HG02571 (cell line): ENCODE results near the gene CCDC148.
"Not testable (repeated sequence)": the region's sequence is repeated elsewhere in the genome, so short reads cannot be mapped to it uniquely, and the experiment has no call there.

ENCODE experiments used
- ATAC-seq: cut with Tn5 transposase; IDR thresholded peaks from one replicate; pipeline ENCODE4 v1.9.1; 2021; ENCODE audit warnings: mild to moderate bottlenecking, moderate library complexity; ENCODE audit not compliant: unreplicated experiment

Gene CCDC148

DNA sequence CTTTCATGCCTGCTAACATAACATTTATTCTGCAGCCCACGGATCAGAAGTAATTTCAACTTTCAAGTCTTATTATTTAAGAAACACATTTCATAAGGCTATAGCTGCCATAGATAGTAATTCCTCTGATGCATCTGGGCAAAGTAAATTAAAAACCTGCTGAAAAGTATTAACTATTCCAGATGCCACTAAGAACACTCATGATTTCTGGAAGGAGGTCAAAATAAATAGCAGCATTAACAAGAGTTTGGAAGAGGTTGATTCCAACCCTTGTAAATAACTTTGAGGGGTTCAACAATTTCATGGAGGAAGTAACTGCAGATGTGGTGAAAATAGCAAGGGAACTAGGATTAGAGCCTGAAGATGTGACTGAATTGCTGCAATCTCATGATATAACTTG, 77.6 kb downstream of the CCDC148 start:
- no peak for ATAC-seq

- ATAC-seq: no peak
Measured at GRCh38 chr2:158366342-158366741, 90.2 kb downstream of the CCDC148 start.

DNA sequence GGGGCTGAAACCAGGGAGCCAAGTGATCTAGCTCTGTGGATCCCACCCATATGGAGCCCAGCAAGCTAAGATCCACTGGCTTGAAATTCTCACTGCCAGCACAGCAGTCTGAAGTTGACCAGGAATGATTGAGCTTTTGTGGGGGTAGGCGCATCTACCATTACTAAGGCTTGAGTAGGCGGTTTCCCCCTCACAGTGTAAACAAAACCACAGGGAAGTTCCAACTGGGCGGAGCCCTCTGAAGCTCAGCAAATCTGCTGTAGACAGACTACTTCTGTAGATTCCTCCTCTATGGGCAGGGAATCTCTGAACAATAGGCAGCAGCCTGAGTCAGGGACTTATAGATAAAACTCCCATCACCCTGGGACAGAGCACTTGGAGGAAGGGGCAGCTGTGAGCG, 96.7 kb downstream of the CCDC148 start:
- no peak for ATAC-seq

- ATAC-seq: no peak
Measured at GRCh38 chr2:158357699-158358098, 98.9 kb downstream of the CCDC148 start.

- no peak for ATAC-seq
Measured at GRCh38 chr2:158357122-158357521, 99.4 kb downstream of the CCDC148 start.

DNA sequence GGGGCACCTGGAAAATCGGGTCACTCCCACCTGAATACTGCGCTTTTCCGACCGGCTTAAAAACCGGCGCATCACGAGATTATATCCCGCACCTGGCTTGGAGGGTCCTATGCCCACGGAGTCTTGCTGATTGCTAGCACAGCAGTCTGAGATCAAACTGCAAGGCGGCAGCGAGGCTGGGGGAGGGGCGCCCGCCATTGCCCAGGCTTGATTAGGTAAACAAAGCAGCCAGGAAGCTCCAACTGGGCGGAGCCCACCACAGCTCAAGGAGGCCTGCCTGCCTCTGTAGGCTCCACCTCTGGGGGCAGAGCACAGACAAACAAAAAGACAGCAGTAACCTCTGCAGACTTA, 105.1 kb downstream of the CCDC148 start:
- not testable (repeated sequence) for ATAC-seq

DNA sequence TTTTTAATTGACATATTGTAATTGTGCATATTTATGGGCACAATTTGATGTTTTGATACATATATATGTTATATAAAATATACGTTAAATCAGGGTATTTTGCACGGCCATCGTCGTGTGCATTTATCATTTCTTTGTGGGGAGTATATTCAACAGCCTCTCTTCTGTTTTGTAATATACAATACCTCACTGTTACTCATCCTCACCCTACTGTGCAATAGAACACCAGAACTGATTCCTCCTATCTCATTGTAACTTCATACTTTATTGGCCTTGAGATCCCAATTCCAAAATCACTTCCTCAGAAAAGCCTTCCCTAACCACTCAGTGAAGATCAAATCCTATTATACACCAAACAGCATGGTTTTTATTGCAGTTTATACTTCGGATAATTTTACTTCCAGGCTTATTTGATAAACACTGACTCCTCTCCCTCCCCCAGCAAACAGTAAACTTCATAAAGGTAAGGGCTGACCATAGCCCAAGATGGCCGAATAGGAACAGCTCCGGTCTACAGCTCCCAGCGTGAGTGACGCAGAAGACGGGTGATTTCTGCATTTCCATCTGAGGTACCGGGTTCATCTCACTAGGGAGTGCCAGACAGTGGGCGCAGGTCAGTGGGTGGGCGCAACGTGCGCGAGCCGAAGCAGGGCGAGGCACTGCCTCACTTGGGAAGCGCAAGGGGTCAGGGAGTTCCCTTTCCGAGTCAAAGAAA, 105.6 kb downstream of the CCDC148 start:
- ATAC-seq: not testable (repeated sequence)

GRCh38 chr2:158346032-158346431, 110.5 kb downstream of the CCDC148 start:
- ATAC-seq: no peak

DNA sequence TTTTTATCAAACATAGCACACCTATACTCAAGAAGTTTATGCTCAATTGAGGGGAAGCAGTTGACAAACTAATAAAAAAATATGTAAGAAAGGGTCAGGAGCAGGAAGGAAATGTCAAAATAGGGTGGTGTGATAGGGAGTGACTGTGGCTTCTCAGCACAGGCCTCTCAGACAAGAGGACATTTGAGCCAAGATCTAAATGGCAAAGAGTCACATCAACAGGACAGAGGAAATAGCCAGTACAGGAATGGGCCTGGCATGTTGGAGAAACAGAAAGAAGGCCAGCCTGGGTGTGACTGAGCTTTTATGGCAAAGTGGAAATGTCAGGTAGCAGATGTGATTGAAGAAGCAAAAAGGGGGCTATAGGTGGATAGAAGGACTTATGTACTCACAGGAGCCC, 117.0 kb downstream of the CCDC148 start:
- ATAC-seq: no peak

- ATAC-seq: no peak
Measured at GRCh38 chr2:158337018-158337417, 119.5 kb downstream of the CCDC148 start.

DNA sequence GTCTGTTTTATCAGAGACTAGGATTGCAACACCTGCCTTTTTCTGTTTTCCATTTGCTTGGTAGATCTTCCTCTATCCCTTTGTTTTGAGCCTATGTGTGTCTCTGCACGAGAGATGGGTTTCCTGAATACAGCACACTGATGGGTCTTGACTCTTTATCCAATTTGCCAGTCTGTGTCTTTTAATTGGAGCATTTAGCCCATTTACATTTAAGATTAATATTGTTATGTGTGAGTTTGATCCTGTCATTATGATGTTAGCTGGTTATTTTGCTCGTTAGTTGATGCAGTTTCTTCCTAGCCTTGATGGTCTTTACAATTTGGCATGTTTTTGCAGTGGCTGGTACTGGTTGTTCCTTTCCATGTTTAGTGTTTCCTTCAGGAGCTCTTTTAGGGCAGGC, 124.8 kb downstream of the CCDC148 start:
- ATAC-seq: not testable (repeated sequence)

- no peak for ATAC-seq
Measured at GRCh38 chr2:158325782-158326340, 130.7 kb downstream of the CCDC148 start.

DNA sequence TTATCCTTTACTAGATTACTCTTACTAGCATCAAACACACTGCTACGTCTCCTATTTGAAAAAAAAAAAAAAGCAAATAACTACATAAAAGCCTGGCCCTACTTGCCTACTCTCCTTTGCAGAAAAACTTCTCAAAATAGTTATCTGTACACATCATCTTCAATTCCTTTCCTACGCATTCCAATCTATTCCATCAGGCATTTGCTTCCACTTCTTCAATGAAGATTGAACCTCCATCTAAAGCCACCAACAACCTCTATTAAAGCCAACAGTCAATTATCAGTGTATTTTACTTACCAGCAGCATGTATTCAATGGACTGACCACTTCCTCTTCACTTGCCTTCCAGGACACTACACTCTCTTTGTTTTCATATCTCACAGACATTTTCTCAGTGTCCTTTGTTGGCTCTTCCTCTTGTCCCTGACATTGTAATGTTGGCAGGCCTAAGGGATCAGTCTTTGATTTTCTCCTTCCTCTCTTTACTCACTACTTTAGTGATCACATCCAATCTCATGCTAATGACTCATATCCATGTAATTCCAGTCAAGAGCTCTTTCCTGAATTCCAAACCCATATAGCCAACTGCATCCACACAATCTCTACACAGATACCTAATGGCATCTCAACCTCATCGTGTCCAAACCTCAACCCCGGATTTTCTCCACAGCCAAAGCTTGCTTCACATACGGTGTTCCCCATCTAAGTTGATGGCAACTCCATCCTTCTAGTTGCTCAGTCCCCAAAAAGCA, 131.3 kb downstream of the CCDC148 start:
- ATAC-seq: no peak

GRCh38 chr2:158323381-158323780, 133.2 kb downstream of the CCDC148 start:
- ATAC-seq: no peak

- no peak for ATAC-seq
Measured at GRCh38 chr2:158321264-158321663, 135.3 kb downstream of the CCDC148 start.

DNA sequence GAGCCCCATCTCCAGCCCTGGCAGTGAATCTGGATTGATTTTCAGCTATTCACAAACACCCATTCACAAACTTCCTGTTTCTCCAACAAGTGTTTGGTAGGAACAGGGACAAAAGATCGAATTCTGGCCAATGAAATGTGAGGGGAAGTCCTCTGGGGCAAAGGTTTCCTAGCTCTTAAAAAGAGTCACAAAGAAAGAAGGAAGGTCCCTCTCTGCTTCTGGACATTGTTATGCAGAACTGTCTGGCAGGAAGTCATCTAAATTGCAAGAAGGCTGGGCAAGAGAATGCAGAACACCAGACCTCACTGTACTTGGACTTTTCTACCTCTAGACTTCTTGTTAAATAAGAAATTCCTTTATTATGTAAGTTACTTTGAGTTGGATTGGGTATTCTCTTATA, 137.3 kb downstream of the CCDC148 start:
- ATAC-seq: no peak

DNA sequence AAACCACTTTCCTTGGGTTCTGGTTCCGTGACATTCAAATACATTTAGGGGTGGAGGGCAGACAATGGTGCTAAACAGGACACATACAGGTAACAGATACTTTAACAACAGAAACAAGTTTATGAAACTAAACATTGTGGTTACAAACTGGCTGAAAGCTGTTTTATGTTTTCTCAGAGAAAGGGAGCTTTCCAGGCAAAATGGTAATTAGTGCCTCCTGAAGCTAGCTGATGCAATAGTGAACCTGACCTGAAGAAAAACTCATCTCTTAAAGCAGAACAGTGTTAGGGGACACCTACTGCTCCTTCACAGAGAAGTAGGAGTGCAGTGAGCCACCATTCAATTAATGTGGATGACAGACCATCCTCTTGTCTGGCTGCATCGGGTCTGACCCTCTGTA, 138.9 kb downstream of the CCDC148 start:
- peak; percentile 52 for ATAC-seq

DNA sequence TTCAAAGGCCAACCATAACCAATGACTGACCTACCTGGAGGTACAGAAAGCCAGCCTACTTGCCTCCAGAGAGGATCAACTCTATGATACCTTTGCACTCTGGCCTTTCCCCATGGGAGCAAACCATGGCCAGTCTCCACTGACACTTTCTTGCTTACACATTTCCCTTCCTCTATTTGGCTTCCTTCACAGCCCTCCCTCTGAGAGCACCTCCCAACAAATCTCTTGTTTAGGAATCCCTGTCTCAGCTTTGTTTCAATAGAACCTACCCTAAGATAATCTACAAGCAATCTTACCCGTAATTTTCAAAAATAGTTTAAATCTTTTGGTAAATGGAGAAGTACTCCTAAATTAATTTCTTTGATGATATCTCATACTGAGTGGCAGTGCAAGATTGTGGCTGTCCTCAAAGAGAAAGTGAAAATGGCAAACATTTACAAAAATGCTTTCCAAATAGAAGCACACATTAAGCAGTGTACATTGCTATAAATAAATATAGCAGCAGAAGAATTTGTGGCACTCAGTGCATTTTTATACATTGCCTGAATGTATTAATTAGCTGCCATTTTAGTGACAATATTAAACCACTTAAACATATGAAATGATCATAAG, 140.6 kb downstream of the CCDC148 start:
- ATAC-seq: no peak

DNA sequence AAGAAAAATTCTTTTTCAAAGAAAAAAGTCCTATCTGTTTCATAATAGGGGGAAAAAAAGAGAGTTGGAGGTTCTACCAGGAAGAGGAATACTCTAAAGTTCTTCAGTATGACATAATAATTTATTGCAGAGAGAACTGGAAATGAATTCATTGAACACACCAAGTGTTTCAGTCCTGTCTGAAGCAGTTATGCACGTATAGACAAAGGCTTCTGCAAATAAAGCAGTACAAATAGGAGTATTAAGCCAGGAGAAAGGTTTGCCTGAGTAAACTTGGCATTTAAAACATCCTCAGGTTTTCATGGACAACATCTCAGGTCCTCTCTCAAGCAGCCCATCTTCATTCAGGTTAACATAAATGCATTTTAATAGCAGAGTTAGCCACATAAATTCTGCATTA, 141.6 kb downstream of the CCDC148 start:
- ATAC-seq: no peak

DNA sequence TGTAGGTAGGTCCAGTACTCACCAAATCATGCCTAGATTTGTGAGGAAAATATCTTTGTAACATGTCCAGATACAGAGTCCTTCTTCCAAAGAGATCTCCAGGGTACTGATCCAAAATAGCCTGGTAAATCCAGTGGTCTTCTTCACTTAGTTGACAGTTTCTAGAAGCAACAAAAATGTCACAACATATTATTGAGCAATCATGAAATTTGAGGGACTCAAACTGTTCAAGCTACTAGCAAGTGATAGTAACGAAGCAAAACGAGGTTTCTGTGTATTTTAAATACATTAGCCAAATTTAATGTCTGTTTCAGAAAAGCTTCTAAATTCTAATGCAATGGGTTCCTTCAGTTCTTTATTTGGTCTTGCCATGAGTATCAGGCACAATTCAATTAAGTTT, 142.8 kb downstream of the CCDC148 start:
- ATAC-seq: no peak

DNA sequence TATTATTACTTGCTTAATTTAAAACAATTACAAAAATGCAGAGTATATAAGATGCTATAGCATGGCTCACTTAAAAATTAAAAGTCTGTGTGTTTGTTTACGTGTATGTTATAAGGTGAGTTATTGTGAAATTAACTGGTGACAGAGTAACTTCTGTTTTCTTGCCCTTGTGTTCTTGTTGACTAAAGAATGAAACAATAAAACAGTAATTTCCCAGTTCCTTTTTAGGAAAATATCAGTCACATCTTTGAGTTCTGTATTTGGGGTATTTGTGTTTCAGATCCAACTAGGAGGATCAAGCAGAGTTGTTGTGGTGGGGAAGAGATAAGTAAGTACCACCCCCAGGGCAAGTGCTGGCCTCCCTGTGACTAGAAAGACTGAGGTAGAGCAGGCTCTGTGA, 143.6 kb downstream of the CCDC148 start:
- no peak for ATAC-seq

GRCh38 chr2:158310407-158310806, 146.1 kb downstream of the CCDC148 start:
- not testable (repeated sequence) for ATAC-seq
